OCI-LY1 (cell line): ENCODE results near the gene MAP3K14.

Experiments
- EZH2 ChIP-seq: fragments of 200-600 bp; sonication (generic), shearing (Covaris generic); IDR thresholded peaks from 2 replicates; pipeline ENCODE4 v1.8.0; 2017; ENCODE audit warnings: borderline replicate concordance, mixed run types, mild to moderate bottlenecking, antibody characterized with exemption, low read length, moderate library complexity, mixed read lengths
- TF ChIP-seq, protein P1 (sequence below): fragments of 200-600 bp; sonication (generic), shearing (Covaris generic); IDR thresholded peaks from 2 replicates; pipeline ENCODE4 v1.5.1; 2017; ENCODE audit warnings: mild to moderate bottlenecking, antibody characterized with exemption, low read length, moderate library complexity, mixed read lengths

DNA sequence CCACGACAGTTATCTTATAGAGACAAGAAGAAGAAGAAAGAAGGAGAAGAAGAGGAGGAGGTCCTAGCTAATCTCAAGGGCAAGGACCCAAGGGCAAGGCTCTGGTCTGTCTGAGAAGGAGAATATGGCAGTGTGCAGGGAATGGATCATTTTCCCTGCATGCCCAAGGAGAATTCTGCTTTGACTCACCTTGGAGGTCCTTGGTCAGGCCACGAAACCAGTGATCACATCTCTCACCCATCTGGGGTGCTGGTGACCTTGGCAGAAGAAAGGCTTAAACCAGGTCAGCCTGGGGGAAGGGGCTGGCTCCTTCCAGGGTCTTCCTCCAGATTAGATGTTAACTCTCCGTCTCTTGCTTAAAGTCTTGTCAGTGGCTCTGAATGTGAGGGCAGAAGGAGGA lies 96.7 kb downstream of the MAP3K14 start:
- TF ChIP-seq, protein P1, sequence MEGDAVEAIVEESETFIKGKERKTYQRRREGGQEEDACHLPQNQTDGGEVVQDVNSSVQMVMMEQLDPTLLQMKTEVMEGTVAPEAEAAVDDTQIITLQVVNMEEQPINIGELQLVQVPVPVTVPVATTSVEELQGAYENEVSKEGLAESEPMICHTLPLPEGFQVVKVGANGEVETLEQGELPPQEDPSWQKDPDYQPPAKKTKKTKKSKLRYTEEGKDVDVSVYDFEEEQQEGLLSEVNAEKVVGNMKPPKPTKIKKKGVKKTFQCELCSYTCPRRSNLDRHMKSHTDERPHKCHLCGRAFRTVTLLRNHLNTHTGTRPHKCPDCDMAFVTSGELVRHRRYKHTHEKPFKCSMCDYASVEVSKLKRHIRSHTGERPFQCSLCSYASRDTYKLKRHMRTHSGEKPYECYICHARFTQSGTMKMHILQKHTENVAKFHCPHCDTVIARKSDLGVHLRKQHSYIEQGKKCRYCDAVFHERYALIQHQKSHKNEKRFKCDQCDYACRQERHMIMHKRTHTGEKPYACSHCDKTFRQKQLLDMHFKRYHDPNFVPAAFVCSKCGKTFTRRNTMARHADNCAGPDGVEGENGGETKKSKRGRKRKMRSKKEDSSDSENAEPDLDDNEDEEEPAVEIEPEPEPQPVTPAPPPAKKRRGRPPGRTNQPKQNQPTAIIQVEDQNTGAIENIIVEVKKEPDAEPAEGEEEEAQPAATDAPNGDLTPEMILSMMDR: no peak
- no peak for TF ChIP-seq EZH2
